CD4-positive, alpha-beta T cell (primary cell): Measurements from ENCODE around the gene GMPR2. TPM values are rescaled to one million over a fixed set of nuclear protein-coding genes. Genes with fewer than 3 reads are reported as not detected.

Source experiments
- ATAC-seq: fragments of 200-7000 bp; cut with Tn5 transposase; one replicate; pipeline ENCODE4 v1.10.0; 2022; ENCODE audit warnings: mild to moderate bottlenecking; ENCODE audit not compliant: poor library complexity
- CTCF ChIA-PET: fragments of 350-600 bp; sonication (Branson Sonifier 250); formaldehyde crosslinking; loops from one replicate; lab custom pipeline; 2021; ENCODE audit warnings: antibody characterized with exemption, inconsistent platforms; lab: Charles Lee
- POLR2A ChIA-PET: fragments of 350-600 bp; sonication (Branson Sonifier 250); formaldehyde crosslinking; loops from one replicate; lab custom pipeline; 2021; ENCODE audit warnings: antibody characterized with exemption, inconsistent platforms; lab: Charles Lee
- DNase-seq, 14 experiments: peaks; one replicate each; pipeline ENCODE4 v3.0.0-alpha.2; 2013 to 2020; ENCODE audit warnings: mixed read lengths in 2 of 14
- H3K27ac ChIP-seq, 2 donors: one replicate each; pipeline versions ENCODE4 v1.5.1 to v1.7.0; 2013; ENCODE audit warnings: low read length in 2 of 2, low read depth in 1 of 2, mild to moderate bottlenecking in 1 of 2
- H3K27me3 ChIP-seq, 2 experiments: 1 replicate in 1 of 2; 2 replicates in 1 of 2; pipeline versions ENCODE4 v1.6.1 to v1.7.0; 2013; ENCODE audit warnings: low read length in 2 of 2, control low read depth in 1 of 2, mild to moderate bottlenecking in 1 of 2, moderate library complexity in 1 of 2; ENCODE audit not compliant: insufficient read depth in 2 of 2, control insufficient read depth in 1 of 2
- H3K36me3 ChIP-seq: one replicate; pipeline ENCODE4 v1.6.1; 2013; ENCODE audit warnings: low read length, control low read depth; ENCODE audit not compliant: insufficient read depth
- H3K4me1 ChIP-seq: one replicate; pipeline ENCODE4 v1.6.1; 2013; ENCODE audit warnings: low read length, control low read depth; ENCODE audit not compliant: insufficient read depth
- H3K4me3 ChIP-seq: one replicate; pipeline ENCODE4 v1.5.1; 2013; ENCODE audit warnings: mild to moderate bottlenecking, low read length, moderate library complexity
- H3K9me3 ChIP-seq, 2 experiments: 1 replicate in 1 of 2; 2 replicates in 1 of 2; pipeline versions ENCODE4 v1.6.1 to v1.7.0; 2013; ENCODE audit warnings: low read length in 2 of 2, mild to moderate bottlenecking in 2 of 2, control low read depth in 1 of 2, moderate library complexity in 1 of 2; ENCODE audit not compliant: control insufficient read depth in 1 of 2, insufficient read depth in 1 of 2
- H3K27ac Mint-ChIP-seq: one replicate; pipeline ENCODE4 v1.8.0; 2020; ENCODE audit warnings: mixed read lengths
- H3K27me3 Mint-ChIP-seq: one replicate; pipeline ENCODE4 v1.8.0; 2021; ENCODE audit warnings: mixed read lengths
- H3K36me3 Mint-ChIP-seq: one replicate; pipeline ENCODE4 v1.8.0; 2021; ENCODE audit warnings: low read depth, mixed read lengths
- H3K4me1 Mint-ChIP-seq: one replicate; pipeline ENCODE4 v1.8.0; 2021; ENCODE audit warnings: low read depth, mixed read lengths
- H3K4me3 Mint-ChIP-seq: one replicate; pipeline ENCODE4 v1.8.0; 2020; ENCODE audit warnings: mild to moderate bottlenecking, mixed read lengths
- H3K9me3 Mint-ChIP-seq: one replicate; pipeline ENCODE4 v1.8.0; 2020; ENCODE audit warnings: mixed read lengths
- CTCF ChIP-seq: fragments of 200-600 bp; IDR thresholded peaks from one replicate; pipeline ENCODE4 v1.8.0; 2022; ENCODE audit warnings: antibody characterized with exemption, mild to moderate bottlenecking
- intact Hi-C, 2 experiments: fragments of 100-400 bp; cut with DNase I in 1 of 2; cut with micrococcal nuclease in 1 of 2; formaldehyde crosslinking; loops; one replicate each; pipeline versions ENCODE4 v1.15.1 to v1.9.0; 2023 to 2025; cut with DNase I, micrococcal nuclease
- total RNA-seq, 174 experiments: library from RNA in 2 of 174; stranded (reverse) in 2 of 174; gene quantifications; one replicate each; pipeline ENCODE4 v1.2.3 and lab custom pipeline; 2021 to 2026

GMPR2 gene
- total RNA-seq, 2 experiments from 2014 or later: 22.2 to 24.8 TPM

GRCh38 chr14:24236689-24237462, 4.1 kb downstream of the GMPR2 start:
- POLR2A ChIA-PET: interaction anchor here (0.6 to 2.6 kb wide), 7 partner anchors 20 to 95 kb away, joined by 3 to 11 read pairs (median 3); partner anchors contain the start of genes EMC9, MDP1, RABGGTA and TM9SF1
- peaks cover 87% of the 10 kb centered on the region for H3K4me1 Mint-ChIP-seq

GRCh38 chr14:24237463-24237955, 4.8 kb downstream of the GMPR2 start:
- Mint-ChIP-seq H3K27me3 (no peaks in the 10 kb centered on the region), H3K9me3 (no peaks in the 10 kb centered on the region), H3K4me1 (peaks cover 87% of the 10 kb centered on the region), H3K36me3 (peaks cover 91% of the 10 kb centered on the region), H3K27ac (peak overlapping the region; percentile 31), H3K4me3 (peak overlapping the region; percentile 32)
- ATAC-seq (no peak), DNase-seq (no peak)
- no peak for TF ChIP-seq CTCF
- no peaks in the 10 kb centered on the region for H3K27me3 ChIP-seq
- no peak overlapping the region for H3K4me3 ChIP-seq
- no peaks in the 10 kb centered on the region for H3K9me3 ChIP-seq
- intact Hi-C loops: no loop called here
- H3K36me3 ChIP-seq: peaks cover 74% of the 10 kb centered on the region
- peaks cover 56% of the 10 kb centered on the region for H3K4me1 ChIP-seq
- H3K27ac ChIP-seq: no peak overlapping the region
- CTCF ChIA-PET: interaction anchor here (3.3 kb wide), 1 partner anchor 22 kb away, joined by 14 read pairs; the partner anchor contains the start of gene MDP1
- POLR2A ChIA-PET: interaction anchor here (0.8 to 2.6 kb wide), 6 partner anchors 10 to 96 kb away, joined by 3 to 11 read pairs (median 4); partner anchors contain the start of genes EMC9, MDP1 and TM9SF1

More at GRCh38 chr14:24236689-24237462, 4.1 kb downstream of the GMPR2 start:
- Mint-ChIP-seq H3K9me3 (no peaks in the 10 kb centered on the region), H3K36me3 (peaks cover 91% of the 10 kb centered on the region), H3K27ac (peak overlapping the region; percentile 93), H3K27me3 (no peaks in the 10 kb centered on the region), H3K4me3 (peak overlapping the region; percentile 32)
- H3K9me3 ChIP-seq: no peaks in the 10 kb centered on the region
- ATAC-seq: no peak
- H3K27ac ChIP-seq: no peak overlapping the region
- H3K4me1 ChIP-seq: peaks cover 55% of the 10 kb centered on the region
- DNase-seq: no peak
- no peak overlapping the region for H3K4me3 ChIP-seq
- CTCF ChIA-PET: interaction anchor here (3.3 kb wide), 1 partner anchor 21 kb away, joined by 14 read pairs; the partner anchor contains the start of gene MDP1
- TF ChIP-seq CTCF: no peak
- H3K36me3 ChIP-seq: peaks cover 74% of the 10 kb centered on the region
- H3K27me3 ChIP-seq: no peaks in the 10 kb centered on the region
- intact Hi-C loops: no loop called here

GRCh38 chr14:24238123-24238522, 5.4 kb downstream of the GMPR2 start:
- DNase-seq (no peak), ATAC-seq (no peak)
- Mint-ChIP-seq H3K27me3 (no peaks in the 10 kb centered on the region), H3K27ac (peak overlapping the region; percentile 31), H3K4me3 (peak overlapping the region; percentile 15), H3K9me3 (no peaks in the 10 kb centered on the region), H3K4me1 (peaks cover 84% of the 10 kb centered on the region), H3K36me3 (peaks cover 90% of the 10 kb centered on the region)
- no peak for TF ChIP-seq CTCF
- ChIA-PET POLR2A (interaction anchor here (0.5 to 2.6 kb wide), 7 partner anchors 9 to 97 kb away, joined by 3 to 11 read pairs (median 3); partner anchors contain the start of genes EMC9, MDP1 and TM9SF1), CTCF (interaction anchor here (3.3 kb wide), 1 partner anchor 22 kb away, joined by 14 read pairs; the partner anchor contains the start of gene MDP1)
- intact Hi-C loops: no loop called here
- no peak overlapping the region for H3K4me3 ChIP-seq
- H3K27me3 ChIP-seq: no peaks in the 10 kb centered on the region
- H3K9me3 ChIP-seq: no peaks in the 10 kb centered on the region
- peaks cover 74% of the 10 kb centered on the region for H3K36me3 ChIP-seq
- no peak overlapping the region for H3K27ac ChIP-seq
- peaks cover 57% of the 10 kb centered on the region for H3K4me1 ChIP-seq
